HG03095 (cell line): ENCODE data around the gene CDH4.

Source experiments
- ATAC-seq: cut with Tn5 transposase; IDR thresholded peaks from one replicate; pipeline ENCODE4 v1.9.1; 2021; ENCODE audit warnings: moderate library complexity; ENCODE audit not compliant: unreplicated experiment

Gene CDH4

DNA sequence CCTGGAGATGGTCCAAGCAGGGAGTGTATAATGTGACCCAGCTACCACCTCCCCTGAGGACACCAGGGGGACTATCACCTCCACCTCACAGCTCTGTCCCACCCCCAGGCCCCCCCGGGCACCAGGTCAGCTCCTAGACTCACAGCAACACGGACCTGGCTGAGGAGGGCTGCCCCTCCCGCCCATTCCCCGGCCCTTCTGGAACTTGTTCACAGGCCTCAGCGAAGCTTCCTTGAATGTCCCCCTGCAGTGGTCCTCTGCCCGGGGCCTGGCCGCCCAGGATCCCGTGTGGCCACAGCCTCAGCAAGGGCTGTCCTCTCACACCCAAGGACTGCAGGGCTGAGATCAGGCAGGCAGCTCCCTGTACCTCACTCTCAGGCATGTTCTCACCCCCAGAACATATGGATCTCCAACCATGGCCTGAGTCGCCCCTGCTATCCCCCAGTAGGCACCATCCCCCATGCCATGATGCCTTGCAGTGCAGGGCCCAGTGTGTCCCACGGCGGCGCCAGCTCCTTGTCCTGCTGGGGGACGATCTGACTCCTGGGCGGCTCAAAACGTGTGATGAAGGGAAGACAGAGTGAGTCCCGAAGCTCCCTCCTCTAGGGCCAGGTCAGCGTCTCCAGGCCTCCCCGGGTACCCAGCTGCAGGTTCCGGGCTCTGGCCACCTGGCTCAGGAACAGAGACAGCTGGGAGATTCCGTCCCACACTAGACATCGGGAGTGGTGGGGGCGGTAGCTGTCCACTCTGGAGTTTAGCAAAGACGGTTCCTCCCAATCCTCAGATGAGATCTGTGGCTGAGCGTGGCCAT lies 655.2 kb downstream of the CDH4 start:
- no peak for ATAC-seq

DNA sequence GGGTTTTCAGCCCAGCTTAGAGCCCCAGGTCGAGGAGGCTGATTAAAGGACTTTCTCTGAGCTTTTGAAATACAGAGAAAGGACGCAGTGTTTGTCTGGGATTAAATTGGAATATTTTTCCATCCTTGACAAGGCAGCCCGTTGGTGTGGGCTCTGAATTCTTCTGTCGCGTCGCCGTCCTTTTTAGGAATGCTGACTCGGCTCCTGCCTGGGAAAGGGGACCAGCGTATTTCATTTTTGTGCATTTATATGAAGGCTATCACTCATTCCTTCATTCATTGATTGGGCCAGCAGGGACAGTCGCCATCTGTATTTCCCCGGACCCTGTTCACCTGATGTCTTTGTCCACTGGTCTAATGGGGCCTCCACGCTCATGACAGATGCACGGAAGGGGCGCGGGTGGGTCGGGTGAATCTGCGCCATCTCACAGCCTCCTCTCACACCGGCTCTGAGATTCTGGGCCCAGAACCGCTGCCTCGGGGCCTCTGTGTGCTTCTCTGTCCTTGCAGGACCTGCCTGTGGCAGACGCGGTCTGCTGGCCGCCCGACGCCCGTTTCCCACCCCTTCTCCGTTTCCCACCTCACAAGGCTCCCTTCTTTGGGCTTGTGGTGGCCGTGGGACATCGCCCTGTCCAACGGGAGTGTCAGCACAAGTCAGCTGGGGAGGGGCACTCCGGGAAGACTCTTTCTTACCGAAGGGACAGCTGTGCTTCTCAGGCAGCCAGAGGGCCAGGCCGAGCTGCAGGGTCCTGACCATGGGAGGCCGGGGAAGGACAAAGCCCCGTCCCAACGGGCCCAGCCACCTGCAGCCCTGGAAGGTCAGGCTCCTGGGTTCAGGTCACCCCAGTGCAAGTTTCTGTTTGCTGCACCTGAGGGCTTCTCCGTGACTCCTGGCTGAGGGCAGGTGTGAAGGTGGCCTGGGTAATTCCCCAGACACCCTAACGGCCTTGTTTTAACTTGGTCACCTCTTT lies 656.3 kb downstream of the CDH4 start:
- ATAC-seq, result no peak

DNA sequence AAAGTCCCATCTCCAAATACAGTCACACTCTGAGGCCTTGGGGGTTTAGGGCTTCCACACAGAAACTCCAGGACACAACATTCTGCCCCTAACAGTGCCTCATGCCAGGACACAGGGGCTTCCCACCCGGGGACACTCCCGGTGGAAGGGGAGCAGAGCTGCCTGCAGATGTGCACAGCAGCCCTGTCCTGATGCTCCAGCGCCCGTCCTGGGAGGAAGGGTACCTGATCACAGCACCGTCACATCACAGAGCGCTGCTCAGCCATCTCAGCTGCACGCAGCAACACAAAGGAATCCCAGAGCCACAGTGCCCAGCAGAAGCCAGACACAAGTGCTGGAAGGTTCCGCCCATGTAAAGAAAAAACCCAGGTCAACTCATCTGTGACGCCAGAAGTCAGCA lies 657.0 kb downstream of the CDH4 start:
- no peak for ATAC-seq

DNA sequence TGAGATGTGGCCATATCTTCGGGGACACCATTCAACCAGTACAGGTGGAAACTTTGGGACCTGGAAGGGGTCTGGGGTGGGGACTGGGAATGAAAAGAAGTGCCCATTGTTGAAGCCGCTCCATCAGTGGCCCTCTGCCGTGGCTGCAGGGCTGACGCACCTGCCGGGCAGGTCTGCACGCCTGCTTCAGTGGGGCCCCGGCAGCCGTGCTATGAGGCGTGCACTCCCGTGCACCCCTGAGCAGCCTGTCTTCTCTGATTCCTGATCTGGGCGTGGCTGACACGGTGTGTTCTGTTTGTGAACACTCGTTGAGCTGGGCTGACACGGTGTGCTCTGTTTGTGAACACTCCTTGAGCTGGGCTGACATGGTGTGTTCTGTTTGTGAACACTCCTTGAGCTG lies 657.8 kb downstream of the CDH4 start:
- ATAC-seq, result no peak

DNA sequence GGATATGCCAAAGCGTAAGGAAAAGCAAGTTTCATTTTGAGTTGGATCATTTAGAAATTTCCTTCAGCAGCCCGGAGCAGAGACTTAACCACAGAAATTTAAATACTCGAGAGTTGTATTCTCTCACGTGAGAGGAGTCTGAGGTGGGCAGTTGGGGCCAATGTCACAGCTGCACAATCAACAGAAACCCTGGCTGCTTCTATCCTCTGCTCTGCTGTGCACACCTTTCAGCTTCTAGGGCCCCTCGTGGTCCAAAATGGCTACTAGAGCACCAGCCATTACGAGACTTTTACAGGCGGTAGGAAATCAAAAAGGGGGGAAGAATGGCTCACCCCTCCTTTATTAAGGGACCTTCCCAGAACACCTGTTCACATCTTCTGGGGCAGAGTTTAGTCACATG lies 659.8 kb downstream of the CDH4 start:
- ATAC-seq, result no peak

DNA sequence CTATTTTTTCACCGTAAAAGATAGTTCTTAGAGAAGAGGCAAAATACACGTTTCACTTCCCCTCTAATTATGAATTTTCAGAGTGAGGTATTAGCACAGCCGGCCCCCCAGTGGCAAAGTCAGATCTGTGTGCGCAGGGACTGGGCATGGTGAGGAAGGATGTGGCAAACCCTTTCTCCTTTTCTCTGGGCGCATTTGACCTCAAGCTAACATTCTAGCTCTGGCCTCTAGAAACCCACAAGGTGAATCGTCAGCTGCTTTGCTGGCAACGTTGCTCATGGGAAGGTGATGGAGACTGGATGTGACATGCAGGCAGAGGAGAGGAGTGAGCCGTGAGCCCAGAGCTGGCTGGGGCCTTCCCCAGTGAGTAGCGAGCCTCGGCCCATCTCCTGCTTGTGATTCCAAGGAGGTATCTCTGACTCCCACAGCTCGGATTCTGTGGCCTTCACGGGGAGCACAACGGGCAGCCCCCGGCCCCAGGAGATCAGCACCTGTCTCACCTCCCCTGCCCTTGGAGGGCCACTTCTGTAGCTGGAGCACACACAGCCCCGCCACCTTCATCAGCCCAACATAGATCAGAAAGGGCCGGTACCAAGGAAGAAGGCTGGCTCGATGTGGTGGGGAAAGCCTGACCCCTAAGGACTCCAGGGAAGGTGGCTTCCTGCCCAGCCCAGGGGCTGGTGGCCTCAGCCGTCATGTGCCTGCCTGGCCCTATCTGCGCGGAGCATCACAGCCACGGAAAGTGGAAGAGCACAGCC lies 660.8 kb downstream of the CDH4 start:
- ATAC-seq, result peak; percentile 55

DNA sequence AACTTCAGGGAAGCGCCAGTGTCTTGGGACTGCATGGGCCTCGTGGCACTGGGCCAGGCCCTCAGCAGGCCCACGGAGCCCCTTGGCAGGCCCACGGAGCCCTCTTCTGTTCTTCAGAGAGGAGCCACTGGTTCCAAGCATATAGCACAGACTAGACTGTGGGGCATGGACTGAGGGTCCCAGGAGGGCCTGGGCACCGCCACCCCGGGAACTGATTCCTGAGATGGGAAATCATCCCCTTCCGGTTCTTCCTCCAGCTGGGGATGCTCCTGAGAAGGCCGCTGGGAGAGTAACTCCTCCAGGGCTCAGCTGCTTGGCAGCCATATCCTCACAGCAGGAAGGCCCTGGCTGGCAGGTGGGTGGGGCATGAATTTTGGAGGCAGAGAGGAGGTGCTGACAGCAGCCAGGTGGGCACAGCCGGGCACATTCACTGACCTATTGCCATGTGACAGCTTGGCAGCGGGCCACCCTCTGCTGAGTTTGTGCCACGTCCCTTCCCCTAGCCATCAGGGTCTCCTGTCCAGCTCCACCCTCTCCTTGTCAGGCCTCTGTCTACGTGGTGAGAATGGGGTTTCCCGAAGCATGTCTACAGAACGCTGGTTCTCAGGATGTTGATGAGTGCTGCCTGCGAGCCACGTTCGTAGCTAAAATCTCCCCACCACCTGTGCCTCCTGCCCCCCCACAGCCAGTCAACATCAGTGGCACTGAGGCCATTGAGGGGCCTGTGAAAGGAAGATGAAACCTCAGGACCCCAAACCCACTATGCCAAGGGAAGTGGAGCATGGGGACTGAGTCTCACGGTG lies 661.6 kb downstream of the CDH4 start:
- ATAC-seq, result no peak

DNA sequence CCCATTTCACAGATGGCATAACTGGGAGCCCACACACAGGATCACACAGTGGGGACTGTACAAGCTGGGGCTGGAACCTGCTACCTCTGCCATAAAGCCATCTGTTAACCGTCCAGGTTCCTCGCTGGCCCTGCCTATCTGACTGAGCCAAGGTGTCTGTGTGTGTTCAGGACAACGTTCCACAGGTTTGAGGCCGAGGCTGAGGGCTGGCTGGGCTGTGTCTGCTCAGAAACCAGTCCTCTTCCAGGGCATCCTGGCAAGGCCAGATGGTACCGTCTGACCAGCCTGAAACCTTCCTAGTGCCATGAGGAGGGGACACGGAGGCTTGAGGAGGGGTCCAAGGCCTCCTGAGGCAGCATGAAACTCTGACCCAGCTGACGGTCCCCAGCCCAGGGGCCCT lies 663.0 kb downstream of the CDH4 start:
- ATAC-seq, result no peak

DNA sequence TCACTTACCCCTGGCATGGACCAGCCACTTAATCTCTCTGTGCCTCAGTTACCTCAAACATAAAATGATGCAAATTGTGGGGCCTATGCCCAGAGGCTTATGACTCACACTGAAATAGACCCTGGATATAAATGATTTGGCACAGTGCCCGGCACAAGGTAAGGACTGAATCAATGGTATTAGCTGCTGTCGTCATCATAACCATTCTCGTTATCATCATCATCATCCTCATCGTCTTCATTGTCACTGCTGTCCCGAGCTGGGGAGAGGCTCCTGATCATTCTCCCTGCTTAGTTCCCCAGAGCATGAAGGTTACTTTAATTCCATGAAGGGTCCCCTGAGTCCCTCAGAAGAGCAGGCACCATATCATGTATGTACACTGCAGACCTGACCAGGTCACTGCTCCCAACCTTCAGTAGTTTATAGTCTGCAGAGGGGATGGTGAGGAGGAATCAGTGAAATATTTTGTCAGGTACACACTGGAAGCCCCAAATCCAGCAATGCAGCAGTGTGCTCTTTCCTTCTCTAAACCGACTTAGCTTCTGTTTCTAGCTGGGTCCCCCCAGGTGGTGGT lies 664.3 kb downstream of the CDH4 start:
- ATAC-seq, result no peak

DNA sequence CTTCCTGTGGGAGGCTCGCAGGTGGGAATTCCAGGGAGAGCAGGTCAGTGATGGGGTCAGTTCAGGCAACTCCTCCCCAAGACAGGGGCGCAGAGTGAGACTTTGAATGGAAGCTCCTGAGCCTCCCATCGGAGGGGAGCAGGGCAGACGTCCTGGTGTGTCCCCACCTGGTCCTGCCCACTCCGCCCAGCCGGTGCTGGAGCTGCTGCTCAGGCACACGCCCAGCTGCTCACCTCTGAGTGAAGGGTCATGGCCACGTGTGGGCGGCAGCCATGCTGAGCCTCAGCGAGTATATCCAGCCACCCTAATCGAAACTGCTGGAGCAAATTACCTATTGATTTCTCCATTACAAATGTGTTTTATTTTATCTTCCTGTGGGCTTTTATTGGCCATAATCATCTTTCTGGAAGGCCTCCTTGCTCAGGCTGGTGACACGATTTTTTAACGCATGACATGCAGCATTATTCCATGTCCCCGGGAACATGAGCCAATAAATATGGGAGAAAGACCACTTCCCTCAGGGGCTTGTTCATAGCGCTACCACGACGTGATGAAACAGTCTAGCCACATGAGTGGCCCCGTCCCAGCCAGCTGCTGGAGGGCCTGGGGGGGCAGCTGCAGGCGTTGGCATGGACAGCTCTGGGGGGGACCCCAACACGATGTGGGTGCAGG lies 665.5 kb downstream of the CDH4 start:
- no peak for ATAC-seq

DNA sequence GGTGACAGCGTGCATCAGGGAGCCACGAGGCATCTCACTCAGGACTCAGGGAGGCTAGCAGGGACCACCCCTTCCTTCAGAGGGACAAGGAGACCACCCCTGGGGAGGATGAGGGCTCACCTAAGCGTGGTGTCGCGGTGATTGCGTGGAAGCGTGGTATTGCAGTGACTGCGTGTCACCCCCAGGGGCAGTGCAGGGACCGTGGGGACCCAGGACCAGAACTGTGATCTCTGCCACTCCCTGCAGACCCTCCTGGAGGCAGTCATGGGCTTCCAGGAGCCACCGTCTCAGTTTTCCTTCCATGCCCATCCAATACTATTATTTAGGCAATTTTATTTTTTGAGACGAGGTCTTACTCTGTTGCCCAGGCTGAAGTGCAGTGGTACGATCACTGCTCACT lies 666.5 kb downstream of the CDH4 start:
- no peak for ATAC-seq

DNA sequence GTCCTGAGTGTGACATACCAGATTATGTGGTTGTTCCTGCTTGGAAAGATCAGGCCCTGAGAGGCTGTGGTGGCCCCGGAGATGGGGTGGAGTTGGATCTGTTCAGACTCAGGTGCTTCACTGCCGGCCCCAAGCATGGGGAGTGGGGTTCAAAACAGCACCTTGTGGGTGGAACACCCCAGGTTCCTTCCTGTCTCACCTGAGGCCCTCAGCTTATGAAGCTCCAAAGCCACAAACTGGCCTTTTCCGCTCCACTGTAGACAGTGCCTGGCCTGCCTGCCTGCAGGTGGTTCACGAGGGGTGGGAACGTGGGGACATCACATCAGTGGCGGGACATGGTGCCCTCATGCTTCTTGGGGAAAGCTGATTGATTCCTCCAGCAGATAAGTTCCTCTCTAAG lies 667.2 kb downstream of the CDH4 start:
- ATAC-seq, result no peak

DNA sequence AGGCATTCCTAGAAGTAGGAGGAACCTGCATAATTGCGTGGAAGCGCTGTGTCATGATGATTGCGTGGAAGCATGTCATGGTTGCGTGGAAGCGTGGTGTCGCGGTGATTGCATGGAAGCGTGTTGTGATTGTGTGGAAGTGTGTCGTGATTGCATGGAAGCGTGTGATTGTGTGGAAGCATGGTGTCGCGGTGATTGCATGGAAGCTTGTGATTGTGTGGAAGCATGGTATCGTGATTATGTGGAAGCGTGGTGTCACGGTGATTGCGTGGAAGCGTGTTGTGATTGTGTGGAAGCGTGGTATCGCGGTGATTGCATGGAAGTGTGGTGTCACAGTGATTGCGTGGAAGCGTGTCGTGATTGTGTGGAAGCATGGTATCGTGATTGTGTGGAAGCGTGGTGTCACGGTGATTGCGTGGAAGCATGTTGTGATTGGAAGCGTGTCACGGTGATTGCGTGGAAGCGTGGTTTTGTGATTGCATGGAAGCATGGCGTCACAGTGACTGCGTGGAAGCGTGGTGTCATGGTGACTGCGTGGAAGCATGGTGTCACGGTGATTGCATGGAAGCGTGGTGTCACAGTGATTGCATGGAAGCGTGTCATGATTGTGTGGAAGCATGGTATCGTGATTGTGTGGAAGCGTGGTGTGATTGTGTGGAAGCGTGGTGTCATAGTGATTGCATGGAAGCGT lies 667.8 kb downstream of the CDH4 start:
- ATAC-seq, result no peak

DNA sequence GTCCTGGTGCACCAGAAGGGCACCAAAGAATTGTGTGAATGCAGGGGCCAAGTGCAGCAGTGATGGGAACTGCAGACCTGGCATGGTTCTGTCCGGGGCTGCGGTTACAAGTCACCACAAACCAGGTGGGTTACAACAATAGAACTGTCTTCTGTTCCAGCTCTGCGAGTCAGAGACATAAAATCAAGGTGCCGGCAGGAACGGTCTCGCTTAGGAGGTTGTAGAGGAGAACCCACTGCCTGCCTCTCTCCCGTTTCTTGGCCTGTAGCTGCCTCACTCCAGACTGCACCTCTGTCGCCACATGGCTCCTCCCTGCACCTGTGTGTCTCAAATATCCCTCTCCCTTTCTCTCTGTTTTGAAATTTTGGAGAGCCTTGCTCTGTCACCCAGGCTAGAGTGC lies 670.4 kb downstream of the CDH4 start:
- no peak for ATAC-seq

DNA sequence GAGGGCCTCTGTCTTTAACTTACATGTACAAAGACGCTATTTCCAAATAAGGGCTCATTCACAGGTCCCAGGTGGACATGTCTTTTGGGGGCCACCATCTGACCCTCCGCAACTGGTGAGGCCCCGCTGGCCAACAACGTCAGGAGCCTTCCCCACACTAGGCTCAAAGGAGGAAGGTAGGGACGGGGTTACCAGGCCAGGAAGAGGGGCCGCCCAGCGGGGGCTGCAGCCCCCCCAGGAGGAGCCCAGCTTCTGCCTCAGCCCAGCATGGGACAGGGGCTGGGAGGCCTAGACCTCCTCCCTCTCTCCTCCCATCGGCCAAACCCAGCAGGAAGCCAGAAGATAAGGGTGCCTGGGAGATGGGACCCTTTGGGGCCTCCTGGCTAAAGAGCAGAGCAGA lies 670.9 kb downstream of the CDH4 start:
- no peak for ATAC-seq

DNA sequence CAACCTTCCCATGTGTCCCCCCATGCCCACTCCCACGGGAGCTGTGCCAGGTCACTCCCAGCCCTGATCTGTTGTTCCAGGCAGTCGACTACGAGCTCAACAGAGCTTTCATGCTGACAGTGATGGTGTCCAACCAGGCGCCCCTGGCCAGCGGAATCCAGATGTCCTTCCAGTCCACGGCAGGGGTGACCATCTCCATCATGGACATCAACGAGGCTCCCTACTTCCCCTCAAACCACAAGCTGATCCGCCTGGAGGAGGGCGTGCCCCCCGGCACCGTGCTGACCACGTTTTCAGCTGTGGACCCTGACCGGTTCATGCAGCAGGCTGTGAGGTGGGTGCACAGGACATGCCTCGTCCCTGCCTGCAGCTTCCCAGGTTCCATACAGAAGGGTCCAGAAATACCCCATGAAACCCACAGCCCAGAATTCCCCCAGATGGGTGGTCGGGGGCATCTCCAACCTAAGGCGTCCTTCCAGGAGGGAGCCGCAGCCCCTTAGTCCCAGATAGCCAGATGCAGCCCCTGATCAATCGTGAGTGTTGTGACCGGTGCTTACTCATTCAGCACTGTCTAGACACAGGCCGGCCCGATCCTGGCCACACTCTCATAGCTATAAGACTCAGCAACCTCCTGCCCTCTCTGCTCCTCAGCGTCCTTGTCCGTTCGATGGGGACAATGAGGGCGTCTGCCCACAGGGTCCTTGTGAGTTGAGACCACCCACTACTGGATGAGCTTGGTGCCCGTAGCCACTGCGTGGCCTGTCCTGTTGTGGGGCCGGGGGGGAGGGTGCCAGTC lies 671.5 kb downstream of the CDH4 start:
- no peak for ATAC-seq

DNA sequence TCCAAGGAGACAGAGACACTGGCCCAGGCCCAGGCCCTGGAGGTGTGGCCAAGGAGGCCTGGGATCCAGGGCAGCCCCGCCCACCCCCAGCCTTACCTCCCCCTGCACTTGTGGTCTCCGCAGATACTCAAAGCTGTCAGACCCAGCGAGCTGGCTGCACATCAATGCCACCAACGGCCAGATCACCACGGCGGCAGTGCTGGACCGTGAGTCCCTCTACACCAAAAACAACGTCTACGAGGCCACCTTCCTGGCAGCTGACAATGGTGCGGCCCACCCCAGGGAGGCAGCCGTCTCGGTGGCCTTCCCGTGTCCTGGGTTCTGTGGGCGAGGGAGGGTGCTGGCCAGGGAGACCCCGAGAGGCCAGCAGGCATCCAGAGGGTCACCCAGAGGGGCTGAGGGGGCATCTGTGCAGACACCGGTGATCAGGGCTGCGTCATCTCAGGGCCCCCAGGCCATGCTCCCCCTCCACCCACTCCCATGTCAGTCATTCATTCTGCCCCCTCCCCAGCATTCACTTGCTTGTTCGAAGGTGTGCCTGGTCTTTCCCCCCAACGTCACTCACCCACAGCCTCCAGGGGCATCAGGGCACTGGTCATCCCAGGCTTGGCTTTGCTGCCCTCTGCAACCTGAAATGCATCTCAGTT lies 672.3 kb downstream of the CDH4 start:
- no peak for ATAC-seq
